GM12892 (cell line): Measurements from ENCODE around the gene GALNT16.

ENCODE experiments used
- POLR2A ChIP-seq: IDR thresholded peaks from 2 replicates; pipeline ENCODE4 v1.6.1; 2011; ENCODE audit warnings: low read depth, low read length, control low read depth
- POLR2AphosphoS5 ChIP-seq: IDR thresholded peaks from 2 replicates; pipeline ENCODE4 v1.6.1; 2011; ENCODE audit warnings: low read depth, low read length, control low read depth

- TF ChIP-seq POLR2A, result no peak
- no peak for TF ChIP-seq POLR2AphosphoS5
Observed at GRCh38 chr14:69357544-69358200, 97.7 kb downstream of the GALNT16 start.
